ENCODE results near the gene MORF4L2.

The MORF4L2 gene

GRCh38 chrX:103686199-103687072, at the start of gene MORF4L2:
TSS of gene MORF4L2 (minus strand) at chrX:103686699. CDS start at chrX:103677027, 9,672 bp downstream.
- DNase-seq = peak; percentile 87

GRCh38 chrX:103734125-103734760, 47.7 kb upstream of the MORF4L2 start:
- peak; percentile 46 for DNase-seq

GRCh38 chrX:103733017-103733416, 46.5 kb upstream of the MORF4L2 start:
- no peak for DNase-seq

GRCh38 chrX:103730796-103731493, 44.4 kb upstream of the MORF4L2 start:
- DNase-seq = no peak

- DNase-seq = no peak
Measured at GRCh38 chrX:103730147-103730795, 43.8 kb upstream of the MORF4L2 start.

GRCh38 chrX:103729015-103729414, 42.5 kb upstream of the MORF4L2 start:
- DNase-seq = no peak

- DNase-seq = no peak
Measured at GRCh38 chrX:103727115-103727514, 40.6 kb upstream of the MORF4L2 start.

GRCh38 chrX:103726477-103726876, 40.0 kb upstream of the MORF4L2 start:
- no peak for DNase-seq

- DNase-seq = no peak
Measured at GRCh38 chrX:103722505-103722904, 36.0 kb upstream of the MORF4L2 start.

- no peak for DNase-seq
Measured at GRCh38 chrX:103718120-103718519, 31.6 kb upstream of the MORF4L2 start.

GRCh38 chrX:103716962-103717361, 30.5 kb upstream of the MORF4L2 start:
- no peak for DNase-seq

GRCh38 chrX:103710609-103711008, 24.1 kb upstream of the MORF4L2 start, which contains the start of gene TMEM31:
TSS of gene TMEM31 (plus strand) at chrX:103710909. CDS start at chrX:103712259, 1,350 bp downstream.
- no peak for DNase-seq

GRCh38 chrX:103704863-103705262, 18.4 kb upstream of the MORF4L2 start:
- no peak for DNase-seq

- no peak for DNase-seq
Measured at GRCh38 chrX:103699243-103699642, 12.7 kb upstream of the MORF4L2 start.

- DNase-seq = no peak
Measured at GRCh38 chrX:103697687-103698086, 11.2 kb upstream of the MORF4L2 start.

GRCh38 chrX:103691059-103691458, 4.6 kb upstream of the MORF4L2 start:
- DNase-seq = no peak

GRCh38 chrX:103688946-103689345, 2.4 kb upstream of the MORF4L2 start:
- DNase-seq = peak; percentile 48

- peak; percentile 75 for DNase-seq
Measured at GRCh38 chrX:103687696-103688201, 1.2 kb upstream of the MORF4L2 start.

- DNase-seq = peak; percentile 76
Measured at GRCh38 chrX:103687073-103687695, 685 bp upstream of the MORF4L2 start.

- DNase-seq = peak; percentile 4
Measured at GRCh38 chrX:103685396-103685795, 1.1 kb downstream of the MORF4L2 start.

GRCh38 chrX:103681443-103681842, 5.1 kb downstream of the MORF4L2 start:
- DNase-seq = no peak
